Left cardiac atrium (tissue), 4 donors: ENCODE results near the gene ZNF224. TPM values are rescaled to one million over a fixed set of nuclear protein-coding genes. Genes with fewer than 3 reads are reported as not detected.

Experiments used
- ATAC-seq, 2 donors: fragments of 200-7000 bp; cut with Tn5 transposase; one replicate each; pipeline ENCODE4 v1.9.1; 2020; ENCODE audit warnings: mild to moderate bottlenecking in 2 of 2, moderate library complexity in 2 of 2
- DNase-seq: peaks from one replicate; pipeline ENCODE4 v3.0.0-alpha.2; 2020
- intact Hi-C, 2 donors: fragments of 100-400 bp; cut with DNase I; formaldehyde crosslinking; loops; one replicate each; pipeline versions ENCODE4 v1.14.1 to v1.15.1; 2022 to 2023
- long read RNA-seq: library from polyadenylated mRNA; unstranded; transcript quantifications from one replicate; pipeline ENCODE4 v2.0.0, GENCODE V29; 2021
- total RNA-seq, 2 donors: library from RNA; stranded (reverse); fragmentation: NEBNext Ultra II Directional; extraction: Animal tissue kit (Norgen Biotek cat#: 25700); gene quantifications; one replicate each; pipeline ENCODE4 v1.2.1, GENCODE V29; 2021
- donor health status: DM: no; HTN: yes; CAD: no.
- donor health status: DM: no; HTN: yes; CAD: no; lungs with severe emphysema.
- donor health status: DM: yes; HTN: yes; CAD: no.
- donor health status: Dilated cardiomyopathy.

The ZNF224 gene
- total RNA-seq: 10 to 100 TPM; 11.1 to 13.4 TPM
- long read RNA-seq, partial matches to known transcripts: 1 of 9 reads
- long read RNA-seq, other reads (novel, unspliced or antisense): 2 of 9 reads

DNA sequence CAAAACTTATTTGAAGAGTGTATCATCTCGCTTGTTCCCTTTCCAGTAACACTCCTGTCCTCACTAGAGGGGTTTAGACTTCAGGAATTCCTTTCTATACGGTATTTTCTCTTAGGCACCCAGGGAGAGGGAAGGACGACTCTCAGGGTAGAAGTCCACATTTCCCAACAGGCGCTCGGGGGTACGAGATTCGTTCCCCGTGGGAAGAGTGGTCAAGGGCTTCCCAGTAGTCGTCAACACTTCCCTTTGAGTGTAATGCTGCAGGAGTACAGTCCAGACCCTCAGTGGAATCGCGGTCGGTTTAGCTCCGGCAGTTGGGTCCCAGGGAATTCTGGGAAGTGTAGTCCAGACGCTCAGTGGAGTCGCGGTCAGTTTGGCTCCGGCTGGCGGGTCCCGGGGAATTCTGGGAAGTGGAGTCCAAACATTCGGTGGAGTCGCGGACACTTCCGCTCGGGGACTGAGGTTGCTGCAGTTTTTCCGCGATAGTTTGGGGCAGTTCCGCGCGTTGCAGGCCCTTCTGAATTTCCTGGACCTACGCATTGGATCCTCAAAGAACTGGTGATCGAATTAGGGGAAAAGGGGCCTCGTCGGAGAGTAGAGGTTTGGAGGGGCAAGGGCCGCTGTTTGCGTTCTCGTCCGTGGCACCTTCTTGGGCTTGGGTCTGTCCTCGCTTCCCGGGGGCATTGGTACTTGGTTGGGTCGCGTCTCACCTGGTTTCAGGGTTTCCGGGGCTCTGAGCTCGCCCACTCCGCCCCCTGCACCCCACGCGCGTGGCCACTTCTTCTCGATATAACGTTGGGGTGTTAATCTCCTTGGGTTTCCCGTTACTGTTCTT lies at the start of gene ZNF224:
ZNF224 (plus strand) TSS at position 431 of the 835 bp plus-strand sequence. CDS start 3,513 bp downstream, outside the sequence.
- ATAC-seq: peak; percentile 99 to 100
- intact Hi-C loops: no loop called here
- peak; percentile 93 for DNase-seq

DNA sequence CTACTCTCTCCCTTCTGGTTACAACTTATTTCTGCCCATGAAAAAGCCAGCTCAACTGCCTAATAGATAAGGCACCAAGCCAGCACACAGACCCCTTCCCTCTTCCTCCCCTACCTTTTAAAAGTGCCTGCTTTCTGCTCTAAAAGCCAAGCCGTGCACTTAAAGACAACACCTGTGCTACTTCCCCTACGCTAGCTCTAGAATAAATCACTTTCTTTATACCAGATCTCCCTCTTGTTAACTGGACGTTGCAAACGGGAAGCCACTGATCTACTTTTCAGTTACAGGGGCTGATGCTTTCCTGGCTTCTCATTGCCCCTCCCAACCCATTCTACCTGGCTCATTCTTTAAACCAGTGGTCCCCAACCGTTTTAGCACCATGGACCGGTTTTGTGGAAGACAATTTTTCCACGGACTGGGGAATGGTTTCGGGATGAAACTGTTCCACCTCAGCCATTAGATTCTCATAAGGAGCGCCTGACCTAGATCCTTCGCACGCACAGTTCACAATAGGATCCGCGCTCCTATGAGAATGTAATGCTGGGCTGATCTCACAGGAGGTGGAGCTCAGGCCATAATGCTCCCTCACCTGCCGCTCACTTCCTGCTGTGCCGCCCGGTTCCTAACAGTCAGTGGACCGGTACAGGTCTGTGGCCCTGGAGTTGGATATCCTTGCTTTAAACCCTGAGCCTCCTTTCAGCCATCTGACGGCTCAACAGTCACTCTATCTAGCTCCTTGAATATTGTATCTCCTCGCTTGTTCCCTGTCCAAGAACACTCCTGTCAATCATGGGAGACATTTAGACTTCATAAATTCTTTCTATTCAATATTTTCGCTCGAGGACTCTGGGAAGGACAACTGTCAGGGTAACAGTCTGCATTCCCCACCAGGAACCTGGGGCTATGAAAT lies 43.2 kb upstream of the ZNF224 start:
- DNase-seq (no peak), ATAC-seq (peak; percentile 32 to 38)
- intact Hi-C loops: no loop called here

DNA sequence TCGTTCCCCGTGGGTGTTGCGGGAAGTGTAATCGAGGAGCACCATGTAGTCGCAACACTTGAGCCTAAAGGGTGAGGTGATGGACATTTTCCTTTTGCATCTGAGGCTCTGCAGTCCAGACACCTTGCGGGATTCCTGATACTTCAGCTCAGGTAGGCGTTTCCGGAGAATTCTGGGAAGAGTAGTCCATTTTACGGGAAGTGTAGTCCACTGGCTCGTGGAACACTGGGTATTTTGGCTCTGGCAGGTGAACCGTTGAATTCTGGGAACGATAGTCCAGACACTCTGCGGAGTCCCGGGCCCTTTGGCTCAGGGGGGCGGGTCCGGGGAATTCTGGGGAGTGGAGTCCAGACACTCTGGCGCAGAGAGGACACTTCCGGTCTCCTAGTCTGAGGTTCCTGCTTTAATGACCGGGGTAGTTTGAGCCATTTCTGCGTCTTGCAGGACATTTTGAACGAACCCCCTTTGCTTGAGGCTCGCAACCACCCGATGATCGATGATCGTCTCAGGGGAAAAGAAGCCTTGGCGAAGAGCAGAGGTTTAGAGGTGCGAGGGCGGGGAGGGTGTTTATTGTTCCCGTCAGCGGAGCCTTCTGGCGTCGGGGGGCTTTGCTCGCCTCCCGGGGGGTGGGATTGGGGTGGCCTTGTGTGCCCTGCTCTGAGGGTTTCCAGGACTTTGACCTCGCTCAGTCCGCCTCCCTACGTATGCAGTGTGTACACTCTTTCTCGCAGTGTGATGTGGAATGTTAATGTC lies 42.3 kb upstream of the ZNF224 start, which contains the start of gene ZNF223:
ZNF223 (plus strand) TSS at position 387 of the 753 bp plus-strand sequence. CDS start 3,141 bp downstream, outside the sequence.
- intact Hi-C loops: no loop called here
- peak; percentile 96 for DNase-seq
- ATAC-seq: peak; percentile 100

DNA sequence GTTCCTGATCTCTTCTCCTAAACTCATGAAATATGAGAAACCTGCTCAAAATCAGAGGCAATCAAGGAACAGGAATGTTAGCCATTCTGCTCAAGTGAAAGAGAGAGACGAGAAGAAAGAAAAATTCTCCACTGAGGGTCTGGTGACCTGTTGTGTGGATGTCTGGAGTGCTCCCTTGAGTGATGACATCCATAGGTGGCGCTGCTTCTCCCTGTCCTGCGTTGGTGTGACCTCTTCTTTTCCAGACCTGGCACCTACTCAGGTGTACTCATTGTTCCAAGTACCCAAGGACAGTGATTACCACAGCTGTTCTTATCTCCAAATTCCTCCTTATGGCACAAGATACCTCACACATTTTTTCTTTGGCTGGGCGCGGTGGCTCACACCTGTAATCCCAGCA lies 38.3 kb upstream of the ZNF224 start:
- DNase-seq (no peak), ATAC-seq (no peak)
- intact Hi-C loops: no loop called here

DNA sequence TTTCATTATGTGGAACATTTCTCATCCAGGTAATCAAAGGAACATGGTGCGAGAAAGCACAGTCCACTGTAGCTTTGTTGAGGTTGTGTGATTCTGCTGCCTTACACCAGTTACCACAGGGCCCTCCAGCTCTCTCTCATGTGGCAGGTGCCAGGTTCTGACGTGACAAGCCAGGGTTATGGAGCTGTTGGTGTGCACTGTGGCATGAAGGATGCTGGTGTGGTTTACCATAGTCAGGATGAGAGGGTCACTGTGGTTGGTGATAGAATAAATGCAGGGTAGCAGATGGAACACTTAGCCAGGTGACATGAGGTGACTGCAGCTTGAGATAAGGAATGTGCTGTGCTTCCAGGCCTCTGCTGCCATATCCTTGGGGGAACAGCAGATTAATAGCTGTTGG lies 34.9 kb upstream of the ZNF224 start:
- intact Hi-C loops: no loop called here
- ATAC-seq (no peak), DNase-seq (no peak)

DNA sequence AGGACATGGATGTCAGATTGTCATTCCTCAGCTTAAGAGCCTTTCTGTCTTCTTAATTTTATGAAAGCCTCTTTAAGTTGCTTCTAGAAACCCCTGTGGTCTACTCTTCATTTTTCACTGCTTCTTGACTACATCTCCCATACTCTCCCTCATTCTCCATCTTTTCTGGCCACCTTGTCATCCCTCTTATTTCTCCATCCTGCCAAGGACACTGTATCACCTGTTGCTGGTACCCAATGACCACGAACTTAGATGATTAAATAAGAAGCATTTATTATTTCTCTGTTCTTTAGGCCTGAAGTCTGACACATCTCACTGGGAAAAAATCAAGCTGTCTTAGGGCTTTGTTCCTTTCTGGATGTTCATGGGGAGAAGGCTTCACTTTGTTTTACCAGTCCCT lies 33.1 kb upstream of the ZNF224 start:
- no peak for DNase-seq
- intact Hi-C loops: no loop called here
- no peak for ATAC-seq

DNA sequence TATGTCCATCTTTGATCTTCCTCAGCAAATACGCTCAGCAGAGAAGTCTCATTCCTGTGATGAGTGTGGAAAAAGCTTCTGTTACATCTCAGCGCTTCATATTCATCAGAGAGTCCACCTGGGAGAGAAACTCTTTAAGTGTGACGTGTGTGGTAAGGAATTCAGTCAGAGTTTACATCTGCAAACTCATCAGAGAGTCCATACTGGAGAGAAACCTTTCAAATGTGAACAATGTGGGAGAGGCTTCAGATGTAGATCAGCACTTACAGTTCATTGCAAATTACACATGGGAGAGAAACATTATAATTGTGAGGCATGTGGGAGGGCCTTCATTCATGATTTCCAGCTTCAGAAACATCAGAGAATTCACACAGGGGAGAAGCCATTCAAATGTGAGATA lies 27.9 kb upstream of the ZNF224 start:
- intact Hi-C loops: no loop called here
- ATAC-seq: no peak
- no peak for DNase-seq

DNA sequence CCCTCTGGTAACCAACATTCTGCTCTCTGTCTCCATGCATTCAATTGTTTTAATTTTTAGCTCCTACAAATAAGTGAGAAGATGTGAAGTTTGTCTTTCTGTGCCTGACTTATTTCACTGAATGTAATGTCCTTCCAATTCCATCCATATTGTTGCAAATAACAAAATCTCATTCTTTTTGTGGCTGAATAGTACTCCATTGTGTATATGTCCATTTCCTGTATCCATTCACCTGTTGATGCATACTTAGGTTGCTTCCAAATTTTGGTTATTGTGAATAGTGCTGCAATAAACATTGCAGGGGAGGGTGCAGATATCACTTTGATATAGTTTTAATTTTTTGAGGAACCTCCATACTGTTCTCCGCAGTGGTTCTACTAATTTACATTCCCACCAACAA lies 24.7 kb upstream of the ZNF224 start:
- ATAC-seq (no peak), DNase-seq (no peak)
- intact Hi-C loops: no loop called here

DNA sequence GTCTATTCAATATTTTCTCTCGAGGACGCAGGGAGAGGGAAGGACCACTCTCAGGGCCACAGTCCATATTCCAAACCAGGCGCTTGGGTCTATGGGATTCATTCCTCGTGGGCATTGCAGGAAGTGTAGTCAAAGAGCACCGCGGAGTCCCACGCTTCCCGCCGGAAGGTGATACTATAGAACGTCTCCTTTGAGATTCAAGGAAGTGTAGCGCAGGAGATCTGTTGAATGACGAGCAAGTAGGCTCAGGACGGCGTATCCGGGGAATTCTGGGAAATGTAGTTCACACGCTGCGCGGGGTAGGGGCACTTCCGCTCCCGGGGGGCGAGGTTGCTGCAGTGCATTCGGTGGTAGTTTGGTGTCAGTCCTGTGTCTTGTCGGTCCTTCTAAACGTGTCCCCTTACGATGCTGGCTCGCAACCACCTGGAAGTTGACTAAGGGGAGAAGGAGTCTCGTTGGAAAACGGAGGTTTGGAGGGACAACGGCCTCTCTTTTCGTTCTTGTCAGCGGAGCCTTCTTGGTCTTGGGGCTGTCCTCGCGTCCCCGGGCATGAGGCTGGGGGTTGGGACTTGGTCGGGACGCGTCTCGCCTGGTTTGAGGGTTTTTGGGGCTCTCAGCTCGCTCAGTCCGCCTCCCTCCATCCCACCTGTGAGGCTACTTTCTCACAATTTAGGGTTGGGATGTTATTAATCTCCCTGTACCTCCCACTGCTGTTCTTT lies 22.2 kb upstream of the ZNF224 start, which contains the start of gene ZNF284:
ZNF284 (plus strand) TSS at position 336 of the 719 bp plus-strand sequence. CDS start 4,231 bp downstream, outside the sequence.
- peak; percentile 99 to 100 for ATAC-seq
- DNase-seq: peak; percentile 88
- intact Hi-C loops: no loop called here

DNA sequence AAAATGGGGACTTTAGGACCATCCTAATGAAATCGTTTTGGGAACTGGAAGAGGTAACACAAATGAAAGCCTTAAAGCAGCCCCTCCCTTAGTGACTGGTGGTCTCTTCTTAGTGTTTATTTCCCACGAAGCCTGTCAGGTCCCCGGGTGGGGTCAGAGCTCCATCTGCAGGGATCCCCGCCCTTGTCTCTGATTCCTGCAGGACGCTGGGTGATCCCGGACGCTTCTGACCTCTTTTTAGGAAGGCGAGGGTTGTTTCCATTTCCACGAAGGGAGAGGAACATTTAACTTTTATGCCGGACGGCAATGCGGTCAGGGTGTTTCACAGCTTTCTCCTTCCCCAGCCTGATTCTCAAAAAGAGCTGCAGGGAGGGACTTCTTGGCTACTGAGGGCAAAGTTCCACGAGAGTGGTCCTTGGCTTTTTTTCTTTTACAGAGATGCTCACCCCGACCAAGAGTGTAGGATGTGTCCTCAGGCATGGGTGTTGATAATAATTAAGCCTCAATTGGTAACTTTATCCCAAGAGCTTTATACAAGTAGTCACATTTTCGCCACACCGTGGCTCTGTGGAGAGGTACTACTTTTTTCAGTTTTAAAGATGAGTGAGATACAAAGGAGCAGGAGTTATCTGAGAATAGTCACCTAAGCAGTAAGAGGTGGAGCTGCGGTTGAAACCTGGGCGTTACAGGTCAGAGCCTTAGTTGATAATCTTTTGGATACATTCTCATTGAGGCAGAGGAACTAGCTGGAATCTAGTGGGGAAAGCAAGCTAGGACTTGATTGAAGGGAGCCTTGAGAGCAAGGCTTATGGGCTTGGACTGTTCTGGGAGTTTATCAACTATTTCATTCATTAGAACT lies 21.4 kb upstream of the ZNF224 start:
- intact Hi-C loops: no loop called here
- DNase-seq (no peak), ATAC-seq (peak; percentile 29 to 50)

DNA sequence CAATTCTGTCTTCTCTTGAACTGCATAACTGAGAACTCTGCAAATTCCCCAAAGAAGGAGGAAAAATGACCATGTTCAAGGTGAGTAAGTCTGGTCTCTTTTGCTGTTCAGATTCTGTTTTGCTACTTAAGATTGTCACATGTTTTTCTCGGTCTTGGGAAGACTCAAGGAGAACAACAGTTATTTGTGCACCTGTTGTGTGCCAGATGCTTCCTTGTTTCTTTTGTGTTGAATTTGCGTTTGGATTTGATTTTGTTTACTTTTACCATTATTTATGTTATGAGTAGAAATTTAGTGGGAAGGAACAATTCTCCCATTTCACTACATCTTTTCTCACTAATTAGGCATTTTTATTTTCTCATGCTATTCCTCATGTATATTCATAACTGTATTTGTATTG lies 17.8 kb upstream of the ZNF224 start:
- intact Hi-C loops: no loop called here
- ATAC-seq: no peak
- DNase-seq: no peak

DNA sequence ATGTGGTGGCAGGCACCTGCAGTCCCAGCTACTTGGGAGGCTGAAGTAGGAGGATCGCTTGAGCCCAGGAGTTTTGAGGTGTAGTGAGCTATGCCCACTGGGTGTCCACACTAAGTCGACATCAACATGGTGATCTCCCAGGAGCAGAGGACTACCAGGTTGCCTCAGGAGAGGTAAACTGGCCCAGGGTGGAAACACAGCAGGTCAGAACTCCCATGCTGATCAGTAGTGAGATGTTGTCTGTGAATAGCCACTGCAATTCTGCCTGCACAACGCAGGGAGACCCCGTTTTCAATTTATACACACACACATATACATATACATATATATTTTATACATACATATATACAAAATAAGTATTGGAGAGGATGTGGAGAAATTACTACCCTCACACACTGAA lies 2.1 kb upstream of the ZNF224 start:
- intact Hi-C loops: no loop called here
- ATAC-seq: no peak
- no peak for DNase-seq

DNA sequence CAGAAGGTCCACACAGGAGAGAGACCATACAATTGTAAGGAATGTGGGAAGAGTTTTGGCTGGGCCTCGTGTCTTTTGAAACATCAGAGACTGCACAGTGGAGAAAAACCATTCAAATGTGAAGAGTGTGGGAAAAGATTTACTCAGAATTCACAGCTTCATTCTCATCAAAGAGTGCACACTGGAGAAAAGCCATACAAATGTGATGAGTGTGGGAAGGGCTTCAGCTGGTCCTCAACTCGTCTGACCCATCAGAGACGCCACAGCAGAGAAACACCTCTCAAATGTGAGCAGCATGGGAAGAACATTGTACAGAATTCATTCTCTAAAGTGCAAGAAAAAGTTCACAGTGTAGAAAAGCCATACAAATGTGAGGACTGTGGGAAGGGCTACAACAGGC lies 13.6 kb downstream of the ZNF224 start:
- DNase-seq (no peak), ATAC-seq (no peak)
- intact Hi-C loops: no loop called here

DNA sequence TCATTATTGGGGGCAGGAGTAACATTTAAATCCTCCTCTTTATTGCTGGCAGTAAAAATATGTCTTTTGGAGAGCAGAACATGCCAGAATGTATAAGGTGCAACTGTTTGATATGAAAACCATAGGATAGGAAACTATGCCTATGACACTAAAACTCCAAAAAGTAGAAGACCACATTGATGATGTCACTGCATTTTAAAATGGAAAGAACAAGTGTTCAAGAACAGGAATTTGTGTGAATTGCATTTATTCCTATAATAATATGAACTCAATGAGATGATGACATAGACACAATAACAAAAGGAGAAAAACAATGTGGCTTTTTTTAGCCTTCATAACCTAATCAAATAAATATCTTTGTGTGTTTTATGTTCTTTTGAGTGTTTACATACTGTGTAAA lies 15.3 kb downstream of the ZNF224 start:
- no peak for ATAC-seq
- DNase-seq: no peak
- intact Hi-C loops: no loop called here

DNA sequence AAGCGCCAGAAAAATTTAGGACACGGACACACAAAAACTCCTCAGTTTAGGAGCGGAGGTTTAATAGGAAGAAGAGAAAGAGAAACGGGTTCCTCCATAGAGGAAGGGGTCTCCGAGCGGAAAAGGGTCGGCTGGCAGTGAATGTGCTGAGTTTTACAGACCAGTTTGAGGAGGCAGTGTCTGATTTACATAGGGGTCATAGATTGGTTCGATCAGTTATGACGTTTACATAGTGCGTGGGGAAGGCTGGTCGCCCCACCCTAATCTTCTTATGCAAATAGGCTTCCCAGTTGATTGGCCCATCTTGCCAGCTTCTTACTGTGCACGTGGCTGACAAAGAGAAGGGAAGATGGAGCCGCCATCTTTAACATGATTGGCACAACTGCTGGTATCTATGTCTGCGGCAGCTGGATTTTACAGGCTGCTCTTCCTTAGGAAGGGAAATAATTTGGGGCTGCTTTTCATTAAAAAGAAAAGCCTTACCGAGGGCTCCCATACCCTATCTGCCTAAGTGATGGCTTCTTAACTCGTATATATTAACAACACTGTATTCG lies 17.8 kb downstream of the ZNF224 start:
- ATAC-seq (no peak), DNase-seq (peak; percentile 37)
- intact Hi-C loops: loop anchor here in 1 of 2 donors (5.0 kb wide), 1 partner anchor 195 kb away; the partner anchor contains the start of gene ZNF235

DNA sequence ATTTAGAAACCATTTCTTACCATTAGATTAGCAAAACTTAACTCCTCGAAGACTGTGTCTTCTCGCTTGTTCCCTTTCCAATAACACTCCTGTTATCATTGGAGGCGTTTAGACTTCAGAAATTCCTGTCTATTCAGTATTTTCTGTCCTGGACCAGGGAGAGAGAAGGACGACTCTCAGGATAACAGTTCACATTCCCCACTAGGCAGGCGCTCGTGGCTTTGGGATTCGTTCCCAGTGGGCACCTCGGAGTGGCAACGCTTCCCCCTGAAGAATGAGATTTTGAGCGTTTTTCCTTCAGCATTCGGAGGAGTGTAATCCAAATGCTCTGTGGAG lies 18.6 kb downstream of the ZNF224 start:
- DNase-seq: no peak
- ATAC-seq: no peak
- intact Hi-C loops: loop anchor here in 1 of 2 donors (5.0 kb wide), 1 partner anchor 195 kb away; the partner anchor contains the start of gene ZNF235

DNA sequence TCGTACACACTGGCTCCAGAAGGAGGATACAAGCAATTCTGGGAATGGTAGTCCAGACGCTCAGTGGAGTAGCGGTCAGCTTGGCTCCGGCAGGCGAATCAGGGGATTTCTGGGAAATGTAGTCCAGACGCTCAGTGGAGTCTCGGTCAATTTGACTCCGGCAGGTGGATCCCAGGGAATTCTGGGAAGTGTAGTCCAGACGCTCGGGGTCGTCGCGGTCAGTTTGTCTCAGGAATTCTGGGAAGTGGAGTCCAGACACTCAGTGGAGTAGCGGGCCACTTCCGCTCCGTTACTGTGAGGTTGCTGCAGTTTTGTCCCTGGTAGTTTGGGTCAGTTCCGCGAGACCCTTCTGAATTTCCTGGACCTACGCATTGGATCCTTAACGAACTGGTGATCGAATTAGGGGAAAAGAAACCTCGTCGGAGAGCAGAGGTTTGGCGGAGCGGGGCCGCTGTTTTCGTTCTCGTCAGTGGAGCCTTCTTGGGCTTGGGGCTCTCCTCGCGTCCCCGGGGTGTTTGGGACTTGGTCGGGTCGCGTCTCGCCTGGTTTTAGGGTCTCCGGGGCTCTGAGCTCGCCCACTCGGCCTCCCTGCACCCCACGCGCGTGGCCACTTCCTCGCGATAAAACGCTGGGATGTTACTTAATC lies 19.1 kb downstream of the ZNF224 start, which contains the start of gene ZNF225:
ZNF225 (plus strand) TSS at position 262 of the 646 bp plus-strand sequence. CDS start 2,429 bp downstream, outside the sequence.
- intact Hi-C loops: loop anchor here in 1 of 2 donors (5.0 kb wide), 1 partner anchor 194 kb away; the partner anchor contains the start of gene ZNF235
- DNase-seq: peak; percentile 95
- peak; percentile 99 for ATAC-seq
